NCI-H2196 treated with DMSO at 0.1 percent for 48 hours (cell line): ENCODE measurements around the gene GRIP2.

ENCODE experiments used
- DNase-seq: peaks from one replicate; lab custom pipeline; 2025; ENCODE audit not compliant: unreplicated experiment; lab: John Stamatoyannopoulos, UW

GRIP2 gene

GRCh38 chr3:14541646-14542045 is 1.5 kb upstream of the GRIP2 start:
- DNase-seq, result no peak

- no peak for DNase-seq
These were observed 761 bp upstream of the GRIP2 start for GRCh38 chr3:14540821-14541385.

- DNase-seq, result no peak
These were observed 779 bp downstream of the GRIP2 start for GRCh38 chr3:14539384-14539741.

- DNase-seq, result no peak
These were observed 1.6 kb downstream of the GRIP2 start for GRCh38 chr3:14538451-14539088.

GRCh38 chr3:14537590-14538450 is 2.3 kb downstream of the GRIP2 start:
- no peak for DNase-seq

GRCh38 chr3:14536837-14537589 is 3.1 kb downstream of the GRIP2 start:
- no peak for DNase-seq

- DNase-seq, result no peak
These were observed 3.9 kb downstream of the GRIP2 start for GRCh38 chr3:14536055-14536815.

GRCh38 chr3:14535616-14536015 is 4.5 kb downstream of the GRIP2 start:
- no peak for DNase-seq

GRCh38 chr3:14534516-14535191 is 5.5 kb downstream of the GRIP2 start:
- DNase-seq, result no peak

GRCh38 chr3:14533457-14533958 is 6.6 kb downstream of the GRIP2 start:
- DNase-seq, result no peak

- no peak for DNase-seq
These were observed 7.3 kb downstream of the GRIP2 start for GRCh38 chr3:14532691-14533456.

- DNase-seq, result no peak
These were observed 8.2 kb downstream of the GRIP2 start for GRCh38 chr3:14531856-14532395.

- no peak for DNase-seq
These were observed 12.1 kb downstream of the GRIP2 start for GRCh38 chr3:14528081-14528480.

GRCh38 chr3:14525685-14526631 is 14.2 kb downstream of the GRIP2 start:
- DNase-seq, result no peak

- no peak for DNase-seq
These were observed 15.1 kb downstream of the GRIP2 start for GRCh38 chr3:14524920-14525660.

- no peak for DNase-seq
These were observed 15.8 kb downstream of the GRIP2 start for GRCh38 chr3:14524311-14524711.

GRCh38 chr3:14523792-14524191 is 16.4 kb downstream of the GRIP2 start:
- DNase-seq, result no peak
